ENCODE results near the gene FREM1.

FREM1 gene

DNA sequence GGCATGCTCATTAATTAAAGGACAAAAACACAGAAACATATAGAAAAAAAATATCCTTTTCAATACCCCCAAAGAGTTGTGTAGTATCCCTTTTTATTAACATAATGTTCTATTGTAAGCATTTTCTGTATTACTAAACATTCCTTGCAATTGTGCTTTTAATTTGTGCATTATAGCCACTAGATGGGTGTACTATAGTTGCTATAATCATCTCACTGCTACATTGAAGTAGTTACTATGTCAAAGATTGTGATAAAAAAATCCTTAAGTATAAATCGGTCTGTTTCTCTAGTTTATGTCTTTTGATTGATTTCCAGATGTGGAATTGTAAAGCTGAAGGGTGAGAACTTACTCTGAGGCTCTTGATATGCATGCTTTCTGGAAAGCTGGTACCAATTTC, 21.4 kb downstream of the FREM1 start (continued):
- TF ChIP-seq ESRRG (CRISPR knock-in tag; IDR thresholded peaks at IDR 0.05) (no peak), GLIS3 (CRISPR knock-in tag; IDR thresholded peaks at IDR 0.05) (no peak), PPARA (CRISPR knock-in tag; IDR thresholded peaks at IDR 0.05; ENCODE audit: borderline replicate concordance) (no peak), BACH2 (CRISPR knock-in tag; IDR thresholded peaks at IDR 0.05; ENCODE audit: borderline replicate concordance) (no peak), ZNF565 (CRISPR knock-in tag; conservative IDR thresholded peaks at IDR 0.05; ENCODE audit: low read depth) (no peak), TCF4 (CRISPR knock-in tag; IDR thresholded peaks at IDR 0.05; ENCODE audit: borderline replicate concordance) (no peak), ISL1 (CRISPR knock-in tag; IDR thresholded peaks at IDR 0.05) (no peak), SNAI2 (CRISPR knock-in tag; IDR thresholded peaks at IDR 0.05) (no peak), CSDC2 (CRISPR knock-in tag; IDR thresholded peaks at IDR 0.05) (no peak), OSR1 (CRISPR knock-in tag; IDR thresholded peaks at IDR 0.05) (no peak), ZFP30 (CRISPR knock-in tag; IDR thresholded peaks at IDR 0.05) (no peak), ZNF8 (CRISPR knock-in tag; IDR thresholded peaks at IDR 0.05) (no peak)
- TF ChIP-seq, protein P1, sequence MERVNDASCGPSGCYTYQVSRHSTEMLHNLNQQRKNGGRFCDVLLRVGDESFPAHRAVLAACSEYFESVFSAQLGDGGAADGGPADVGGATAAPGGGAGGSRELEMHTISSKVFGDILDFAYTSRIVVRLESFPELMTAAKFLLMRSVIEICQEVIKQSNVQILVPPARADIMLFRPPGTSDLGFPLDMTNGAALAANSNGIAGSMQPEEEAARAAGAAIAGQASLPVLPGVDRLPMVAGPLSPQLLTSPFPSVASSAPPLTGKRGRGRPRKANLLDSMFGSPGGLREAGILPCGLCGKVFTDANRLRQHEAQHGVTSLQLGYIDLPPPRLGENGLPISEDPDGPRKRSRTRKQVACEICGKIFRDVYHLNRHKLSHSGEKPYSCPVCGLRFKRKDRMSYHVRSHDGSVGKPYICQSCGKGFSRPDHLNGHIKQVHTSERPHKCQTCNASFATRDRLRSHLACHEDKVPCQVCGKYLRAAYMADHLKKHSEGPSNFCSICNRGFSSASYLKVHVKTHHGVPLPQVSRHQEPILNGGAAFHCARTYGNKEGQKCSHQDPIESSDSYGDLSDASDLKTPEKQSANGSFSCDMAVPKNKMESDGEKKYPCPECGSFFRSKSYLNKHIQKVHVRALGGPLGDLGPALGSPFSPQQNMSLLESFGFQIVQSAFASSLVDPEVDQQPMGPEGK (CRISPR knock-in tag; IDR thresholded peaks at IDR 0.05; ENCODE audit: borderline replicate concordance) = no peak

DNA sequence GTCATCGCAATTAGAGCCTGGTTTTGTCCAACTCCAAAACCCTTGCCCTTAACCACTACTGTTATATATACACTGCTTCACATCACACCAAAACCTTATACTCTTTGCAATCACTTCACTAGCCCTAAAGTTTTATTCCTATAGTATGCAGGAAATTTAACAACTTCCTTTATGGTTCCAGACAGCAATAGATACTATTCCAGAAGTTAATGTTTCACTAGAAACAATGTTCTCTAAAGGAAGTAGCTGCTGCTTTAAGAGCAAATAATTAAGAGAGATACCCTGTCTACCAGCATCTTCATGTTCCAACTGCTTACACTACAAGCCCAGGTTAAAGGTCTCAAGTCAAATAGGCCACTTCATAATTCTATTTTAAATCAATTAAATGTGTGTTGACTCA, 22.0 kb downstream of the FREM1 start:
- no peak for ATAC-seq
- TF ChIP-seq ZC3H10 (CRISPR knock-in tag; IDR thresholded peaks at IDR 0.05) (no peak), ESRRG (CRISPR knock-in tag; IDR thresholded peaks at IDR 0.05) (no peak), ZNF565 (CRISPR knock-in tag; conservative IDR thresholded peaks at IDR 0.05; ENCODE audit: low read depth) (no peak), OSR1 (CRISPR knock-in tag; IDR thresholded peaks at IDR 0.05) (no peak), ZFP3 (CRISPR knock-in tag; IDR thresholded peaks at IDR 0.05) (no peak), CSDC2 (CRISPR knock-in tag; IDR thresholded peaks at IDR 0.05) (no peak), ARNTL (CRISPR knock-in tag; IDR thresholded peaks at IDR 0.05; ENCODE audit: borderline replicate concordance, low read depth) (no peak), TCF4 (CRISPR knock-in tag; IDR thresholded peaks at IDR 0.05; ENCODE audit: borderline replicate concordance) (no peak), RARB (CRISPR knock-in tag; IDR thresholded peaks at IDR 0.05) (no peak), ZNF8 (CRISPR knock-in tag; IDR thresholded peaks at IDR 0.05) (no peak)
- TF ChIP-seq, protein P2, sequence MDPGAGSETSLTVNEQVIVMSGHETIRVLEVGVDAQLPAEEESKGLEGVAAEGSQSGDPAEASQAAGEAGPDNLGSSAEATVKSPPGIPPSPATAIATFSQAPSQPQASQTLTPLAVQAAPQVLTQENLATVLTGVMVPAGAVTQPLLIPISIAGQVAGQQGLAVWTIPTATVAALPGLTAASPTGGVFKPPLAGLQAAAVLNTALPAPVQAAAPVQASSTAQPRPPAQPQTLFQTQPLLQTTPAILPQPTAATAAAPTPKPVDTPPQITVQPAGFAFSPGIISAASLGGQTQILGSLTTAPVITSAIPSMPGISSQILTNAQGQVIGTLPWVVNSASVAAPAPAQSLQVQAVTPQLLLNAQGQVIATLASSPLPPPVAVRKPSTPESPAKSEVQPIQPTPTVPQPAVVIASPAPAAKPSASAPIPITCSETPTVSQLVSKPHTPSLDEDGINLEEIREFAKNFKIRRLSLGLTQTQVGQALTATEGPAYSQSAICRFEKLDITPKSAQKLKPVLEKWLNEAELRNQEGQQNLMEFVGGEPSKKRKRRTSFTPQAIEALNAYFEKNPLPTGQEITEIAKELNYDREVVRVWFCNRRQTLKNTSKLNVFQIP (CRISPR knock-in tag; IDR thresholded peaks at IDR 0.05; ENCODE audit: borderline replicate concordance, low read depth) = no peak
- TF ChIP-seq, protein P3, sequence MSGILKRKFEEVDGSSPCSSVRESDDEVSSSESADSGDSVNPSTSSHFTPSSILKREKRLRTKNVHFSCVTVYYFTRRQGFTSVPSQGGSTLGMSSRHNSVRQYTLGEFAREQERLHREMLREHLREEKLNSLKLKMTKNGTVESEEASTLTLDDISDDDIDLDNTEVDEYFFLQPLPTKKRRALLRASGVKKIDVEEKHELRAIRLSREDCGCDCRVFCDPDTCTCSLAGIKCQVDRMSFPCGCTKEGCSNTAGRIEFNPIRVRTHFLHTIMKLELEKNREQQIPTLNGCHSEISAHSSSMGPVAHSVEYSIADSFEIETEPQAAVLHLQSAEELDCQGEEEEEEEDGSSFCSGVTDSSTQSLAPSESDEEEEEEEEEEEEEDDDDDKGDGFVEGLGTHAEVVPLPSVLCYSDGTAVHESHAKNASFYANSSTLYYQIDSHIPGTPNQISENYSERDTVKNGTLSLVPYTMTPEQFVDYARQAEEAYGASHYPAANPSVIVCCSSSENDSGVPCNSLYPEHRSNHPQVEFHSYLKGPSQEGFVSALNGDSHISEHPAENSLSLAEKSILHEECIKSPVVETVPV (CRISPR knock-in tag; IDR thresholded peaks at IDR 0.05) = no peak
- TF ChIP-seq, protein P4, sequence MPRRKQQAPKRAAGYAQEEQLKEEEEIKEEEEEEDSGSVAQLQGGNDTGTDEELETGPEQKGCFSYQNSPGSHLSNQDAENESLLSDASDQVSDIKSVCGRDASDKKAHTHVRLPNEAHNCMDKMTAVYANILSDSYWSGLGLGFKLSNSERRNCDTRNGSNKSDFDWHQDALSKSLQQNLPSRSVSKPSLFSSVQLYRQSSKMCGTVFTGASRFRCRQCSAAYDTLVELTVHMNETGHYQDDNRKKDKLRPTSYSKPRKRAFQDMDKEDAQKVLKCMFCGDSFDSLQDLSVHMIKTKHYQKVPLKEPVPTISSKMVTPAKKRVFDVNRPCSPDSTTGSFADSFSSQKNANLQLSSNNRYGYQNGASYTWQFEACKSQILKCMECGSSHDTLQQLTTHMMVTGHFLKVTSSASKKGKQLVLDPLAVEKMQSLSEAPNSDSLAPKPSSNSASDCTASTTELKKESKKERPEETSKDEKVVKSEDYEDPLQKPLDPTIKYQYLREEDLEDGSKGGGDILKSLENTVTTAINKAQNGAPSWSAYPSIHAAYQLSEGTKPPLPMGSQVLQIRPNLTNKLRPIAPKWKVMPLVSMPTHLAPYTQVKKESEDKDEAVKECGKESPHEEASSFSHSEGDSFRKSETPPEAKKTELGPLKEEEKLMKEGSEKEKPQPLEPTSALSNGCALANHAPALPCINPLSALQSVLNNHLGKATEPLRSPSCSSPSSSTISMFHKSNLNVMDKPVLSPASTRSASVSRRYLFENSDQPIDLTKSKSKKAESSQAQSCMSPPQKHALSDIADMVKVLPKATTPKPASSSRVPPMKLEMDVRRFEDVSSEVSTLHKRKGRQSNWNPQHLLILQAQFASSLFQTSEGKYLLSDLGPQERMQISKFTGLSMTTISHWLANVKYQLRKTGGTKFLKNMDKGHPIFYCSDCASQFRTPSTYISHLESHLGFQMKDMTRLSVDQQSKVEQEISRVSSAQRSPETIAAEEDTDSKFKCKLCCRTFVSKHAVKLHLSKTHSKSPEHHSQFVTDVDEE (CRISPR knock-in tag; IDR thresholded peaks at IDR 0.05) = no peak

DNA sequence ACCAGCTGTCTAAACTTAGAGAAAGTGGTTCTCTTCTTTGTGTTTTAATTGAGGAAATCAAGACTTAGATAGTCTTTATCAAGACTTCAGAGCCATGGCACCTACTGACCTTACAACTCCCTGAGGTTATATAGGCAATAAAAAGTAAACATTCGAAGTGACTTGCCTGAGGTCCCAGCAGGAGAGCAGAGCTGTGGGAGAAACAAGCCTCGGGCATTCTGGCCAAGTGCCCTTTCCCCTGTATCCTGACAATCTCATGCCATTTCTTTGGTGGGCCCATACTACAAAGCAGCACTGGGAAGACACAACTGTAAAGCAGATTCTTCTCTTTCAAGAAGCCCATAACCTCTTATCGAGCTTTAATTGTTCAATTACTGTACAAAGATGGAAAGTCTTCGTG, 23.1 kb downstream of the FREM1 start:
- TF ChIP-seq ZFP3 (CRISPR knock-in tag; IDR thresholded peaks at IDR 0.05) = no peak
- TF ChIP-seq ZNF565 (CRISPR knock-in tag; conservative IDR thresholded peaks at IDR 0.05; ENCODE audit: low read depth) = no peak
- ATAC-seq = no peak

DNA sequence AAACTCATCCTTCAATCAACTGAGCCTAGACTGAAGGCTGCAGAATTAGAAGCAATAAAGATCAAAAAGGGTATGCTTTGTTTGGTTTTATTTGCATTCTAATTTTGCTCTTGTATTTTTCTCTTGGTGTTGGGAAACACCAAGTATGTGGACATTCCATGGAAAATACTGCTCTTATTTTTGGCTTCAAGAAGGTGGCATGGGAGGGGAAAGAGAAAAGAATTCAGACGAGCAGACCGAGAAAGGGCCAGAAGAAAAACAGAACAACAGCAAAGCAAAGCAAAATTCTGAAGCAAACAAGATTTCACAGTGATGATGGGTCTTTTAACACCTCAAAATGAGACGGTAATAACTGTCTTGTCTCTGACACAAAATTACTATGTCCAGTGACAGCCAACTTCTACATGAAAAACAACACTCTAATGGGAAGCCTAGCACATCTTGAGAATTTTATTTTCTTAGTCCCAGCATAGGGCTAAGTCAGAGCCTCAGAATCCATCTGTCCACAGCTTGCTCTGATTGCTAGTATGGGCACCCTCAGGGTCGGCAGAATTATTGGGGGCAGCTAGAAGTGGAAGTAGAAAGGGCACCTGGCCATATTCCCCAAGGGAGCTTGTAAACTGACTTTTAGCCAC, 26.8 kb downstream of the FREM1 start:
- no peak for ATAC-seq
- TF ChIP-seq, protein P1 (CRISPR knock-in tag; IDR thresholded peaks at IDR 0.05; ENCODE audit: borderline replicate concordance) = no peak
- no peak for TF ChIP-seq ZNF565 (CRISPR knock-in tag; conservative IDR thresholded peaks at IDR 0.05; ENCODE audit: low read depth)
- TF ChIP-seq, protein P2 (CRISPR knock-in tag; IDR thresholded peaks at IDR 0.05; ENCODE audit: borderline replicate concordance, low read depth) = no peak
- TF ChIP-seq, protein P4 (CRISPR knock-in tag; IDR thresholded peaks at IDR 0.05) = no peak
- no peak for TF ChIP-seq OSR1 (CRISPR knock-in tag; IDR thresholded peaks at IDR 0.05)
- no peak for TF ChIP-seq RARB (CRISPR knock-in tag; IDR thresholded peaks at IDR 0.05)
- TF ChIP-seq ESRRG (CRISPR knock-in tag; IDR thresholded peaks at IDR 0.05) = no peak

Data from SK-N-SH treated with all-trans-retinoic acid at 6 μM for 48 hours (cell line).